NCI-H510A (cell line): ENCODE results near the gene GCHFR.

Source experiments
- DNase-seq: peaks from one replicate; lab custom pipeline; 2025; lab: John Stamatoyannopoulos, UW

GCHFR gene

DNA sequence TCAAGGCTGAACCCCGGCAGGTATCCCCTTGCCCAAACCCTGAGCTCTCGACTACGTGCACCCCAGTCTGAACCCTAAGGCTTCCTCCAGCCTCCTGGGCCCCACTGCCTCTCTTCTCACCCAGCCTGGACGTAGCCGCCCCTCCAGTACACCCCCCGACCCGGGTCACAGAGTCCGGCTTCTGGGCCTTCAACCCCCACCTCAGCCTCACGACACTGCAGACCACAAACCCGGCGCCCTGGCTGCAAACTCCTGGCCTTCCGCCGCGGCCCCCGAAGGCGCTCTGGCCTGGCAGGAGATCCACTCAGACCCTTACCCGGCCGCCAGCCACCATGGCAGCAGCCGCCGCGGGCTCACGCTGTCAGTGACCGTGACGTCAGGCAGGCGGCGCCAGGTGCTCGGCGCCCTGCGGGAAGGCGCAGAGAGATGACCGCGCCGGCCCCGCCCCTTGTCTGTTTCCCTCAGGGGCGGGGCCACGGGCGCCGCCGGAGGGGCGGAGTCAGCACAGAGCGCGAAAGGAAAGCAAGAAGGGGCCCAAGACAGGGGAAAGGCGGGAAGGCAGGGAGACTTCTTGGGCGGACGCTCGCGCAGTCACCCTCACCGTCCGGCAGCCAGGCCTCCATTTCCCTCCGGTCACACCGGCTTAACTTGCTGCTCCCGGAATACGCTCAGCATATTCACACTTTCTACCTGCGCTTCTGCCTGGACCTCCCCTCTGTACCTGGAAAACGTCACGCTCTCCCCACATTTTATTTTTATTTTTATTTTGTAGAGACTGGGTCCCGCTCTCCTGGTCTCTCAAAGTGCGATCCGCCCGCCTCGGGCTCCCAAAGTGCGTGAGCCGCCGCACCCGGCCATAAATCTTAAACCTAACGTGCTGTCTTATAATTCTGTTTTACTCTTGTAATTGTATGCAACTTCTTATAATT lies 8.7 kb upstream of the GCHFR start, which contains the start of gene RMDN3:
Gene RMDN3, minus strand, starts transcription at position 372 of the 929 bp plus-strand sequence. CDS start 471 bp downstream, outside the sequence.
- peak; percentile 78 for DNase-seq

DNA sequence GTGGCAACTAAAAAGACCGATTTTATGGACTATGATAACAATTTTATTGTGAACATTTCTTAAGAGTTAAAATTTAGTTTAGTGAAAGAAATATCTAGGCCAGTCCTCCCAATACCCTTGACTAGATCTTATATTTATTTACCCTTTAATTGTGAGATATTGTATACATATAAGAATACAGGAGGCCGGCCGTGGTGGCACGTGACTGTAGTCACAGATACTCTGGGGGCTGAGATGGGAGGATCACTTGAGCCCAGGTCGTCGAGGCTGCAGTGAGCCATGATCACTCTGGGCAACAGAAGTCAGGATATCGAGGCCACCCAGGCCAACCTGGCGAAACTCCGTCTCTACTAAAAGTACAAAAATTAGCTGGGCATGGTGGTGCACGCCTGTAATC lies 8.1 kb upstream of the GCHFR start:
- no peak for DNase-seq

DNA sequence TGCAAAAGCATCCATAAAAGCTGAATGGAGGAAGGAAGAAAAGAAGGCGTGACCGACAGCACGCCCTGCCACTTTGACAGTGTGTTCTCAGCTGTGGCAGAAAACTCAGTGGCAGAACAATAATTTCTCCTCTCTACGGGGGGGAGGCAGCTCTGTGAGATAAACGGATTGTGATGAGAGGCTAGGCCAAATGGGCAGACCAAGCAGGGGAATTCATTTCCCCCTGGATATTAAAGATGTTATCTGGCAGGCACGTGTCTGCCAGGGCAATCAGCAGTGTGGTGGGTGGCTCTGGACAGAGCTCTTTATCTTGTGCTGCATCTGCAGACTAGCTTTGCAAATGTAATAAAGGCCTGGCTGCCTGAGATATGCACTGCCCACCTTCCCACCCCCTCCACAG lies 6.9 kb upstream of the GCHFR start:
- no peak for DNase-seq

DNA sequence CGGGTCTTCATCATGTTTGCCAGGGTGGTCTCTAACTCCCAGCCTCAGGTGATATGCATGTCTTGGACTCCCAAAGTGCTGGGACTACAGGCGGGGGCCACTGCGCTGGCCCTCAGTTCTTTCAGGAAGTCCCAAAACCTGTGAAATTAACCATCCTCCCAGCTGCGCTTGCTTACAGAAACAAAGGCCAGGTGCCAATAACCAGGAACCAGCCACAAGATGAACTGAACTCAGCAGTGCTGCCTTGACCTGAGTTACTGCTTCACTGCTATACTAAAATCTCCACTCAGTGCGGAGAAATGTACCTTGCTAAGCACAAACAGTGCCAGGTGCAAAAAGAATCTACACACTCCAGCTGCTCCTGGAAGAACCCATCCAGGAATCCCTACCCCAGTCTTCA lies 3.9 kb upstream of the GCHFR start:
- no peak for DNase-seq

DNA sequence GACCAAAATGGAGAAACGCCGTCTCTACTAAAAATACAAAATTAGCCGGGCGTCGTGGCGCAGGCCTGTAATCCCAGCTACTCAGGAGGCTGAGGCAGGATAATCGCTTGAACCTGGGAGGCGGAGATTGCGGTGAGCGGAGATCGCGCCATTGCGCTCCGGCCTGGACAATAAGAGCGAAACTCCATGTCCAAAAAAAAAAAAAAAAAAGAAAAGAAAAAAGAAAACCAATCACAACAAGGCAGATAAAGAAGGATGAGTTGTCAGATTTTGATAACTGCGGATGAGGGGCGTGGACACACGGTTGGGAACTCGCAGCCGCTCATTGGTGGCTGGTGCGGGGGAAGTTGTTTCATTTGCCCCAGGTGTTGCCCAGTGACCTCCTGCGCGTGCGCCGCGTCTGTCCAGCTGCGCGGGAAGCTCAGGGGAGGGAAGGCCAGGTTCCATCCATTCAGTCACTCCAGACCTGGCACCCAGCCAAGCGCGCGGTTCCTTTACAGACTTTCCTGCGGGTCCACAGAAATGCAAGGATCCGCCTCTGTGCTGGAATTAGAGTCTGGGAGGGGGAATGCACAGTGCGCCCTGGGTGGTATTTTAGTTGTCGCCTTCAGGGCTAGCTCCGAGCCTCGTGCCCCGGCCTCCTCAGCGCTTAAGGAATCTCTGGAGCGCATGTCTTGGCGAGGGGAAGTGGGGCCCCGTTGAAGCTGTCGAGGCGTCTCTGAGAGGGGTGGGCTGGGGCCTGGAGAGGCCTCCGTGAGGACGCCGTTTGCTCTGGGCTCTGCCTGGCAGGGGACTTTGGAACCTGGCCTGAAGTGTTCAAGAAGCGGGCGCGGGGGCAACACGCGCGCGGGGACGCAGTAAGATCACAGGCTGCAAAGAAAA lies 708 bp upstream of the GCHFR start:
- peak; percentile 67 for DNase-seq

DNA sequence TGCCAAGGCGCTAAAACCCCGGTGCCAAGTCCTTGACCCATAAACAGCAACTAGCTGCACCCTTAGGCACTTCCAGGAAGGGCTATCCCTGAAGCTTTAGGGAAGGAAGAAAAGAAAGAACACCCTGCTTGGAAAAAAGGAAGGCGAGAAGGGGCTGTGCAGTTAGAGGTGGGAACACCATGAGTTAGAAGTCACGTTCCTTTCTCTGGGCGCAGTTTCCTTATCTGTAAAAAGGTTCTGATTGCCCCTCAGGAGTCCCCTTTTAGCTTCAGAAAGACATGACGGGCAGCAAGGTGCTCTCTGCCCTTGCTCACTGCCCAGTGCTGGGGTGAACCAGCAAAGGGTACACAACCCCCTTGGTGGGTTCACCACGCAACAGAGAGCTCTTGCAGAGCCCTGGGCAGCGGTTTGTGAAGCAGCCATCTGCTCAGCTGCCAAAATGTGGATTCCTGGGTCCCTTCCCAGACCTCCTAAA lies 798 bp downstream of the GCHFR start:
- DNase-seq: no peak

DNA sequence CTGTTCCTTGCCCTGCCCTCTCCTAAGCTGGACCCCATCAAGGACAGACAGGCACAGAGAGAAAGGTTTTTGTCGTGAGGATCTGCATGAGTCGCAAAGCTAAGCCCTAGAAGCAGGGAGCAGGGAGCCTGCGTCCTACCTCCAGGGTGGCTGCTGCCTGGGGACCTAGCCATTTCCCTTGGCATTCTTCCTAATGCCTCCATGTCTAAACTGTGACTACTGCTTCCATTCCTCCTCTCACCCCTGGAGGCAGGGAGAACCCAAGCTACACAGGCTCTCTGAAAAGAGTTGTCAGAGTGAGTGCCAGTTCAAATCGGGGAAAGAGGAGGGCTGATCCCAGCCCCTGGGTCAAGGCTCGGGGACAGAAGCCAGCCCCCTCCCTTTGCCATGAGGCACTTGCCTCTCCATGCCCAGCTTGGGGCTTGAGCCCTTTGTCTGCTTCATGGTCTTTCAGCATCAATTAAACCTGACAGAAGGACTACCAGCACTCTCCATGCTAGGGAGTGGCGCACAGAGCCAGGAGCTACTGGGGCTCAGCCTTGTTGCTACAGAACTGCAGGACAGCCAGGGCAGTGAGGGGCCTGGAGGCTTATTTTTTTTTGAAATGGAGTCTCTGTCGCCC lies 2.4 kb downstream of the GCHFR start:
- no peak for DNase-seq

DNA sequence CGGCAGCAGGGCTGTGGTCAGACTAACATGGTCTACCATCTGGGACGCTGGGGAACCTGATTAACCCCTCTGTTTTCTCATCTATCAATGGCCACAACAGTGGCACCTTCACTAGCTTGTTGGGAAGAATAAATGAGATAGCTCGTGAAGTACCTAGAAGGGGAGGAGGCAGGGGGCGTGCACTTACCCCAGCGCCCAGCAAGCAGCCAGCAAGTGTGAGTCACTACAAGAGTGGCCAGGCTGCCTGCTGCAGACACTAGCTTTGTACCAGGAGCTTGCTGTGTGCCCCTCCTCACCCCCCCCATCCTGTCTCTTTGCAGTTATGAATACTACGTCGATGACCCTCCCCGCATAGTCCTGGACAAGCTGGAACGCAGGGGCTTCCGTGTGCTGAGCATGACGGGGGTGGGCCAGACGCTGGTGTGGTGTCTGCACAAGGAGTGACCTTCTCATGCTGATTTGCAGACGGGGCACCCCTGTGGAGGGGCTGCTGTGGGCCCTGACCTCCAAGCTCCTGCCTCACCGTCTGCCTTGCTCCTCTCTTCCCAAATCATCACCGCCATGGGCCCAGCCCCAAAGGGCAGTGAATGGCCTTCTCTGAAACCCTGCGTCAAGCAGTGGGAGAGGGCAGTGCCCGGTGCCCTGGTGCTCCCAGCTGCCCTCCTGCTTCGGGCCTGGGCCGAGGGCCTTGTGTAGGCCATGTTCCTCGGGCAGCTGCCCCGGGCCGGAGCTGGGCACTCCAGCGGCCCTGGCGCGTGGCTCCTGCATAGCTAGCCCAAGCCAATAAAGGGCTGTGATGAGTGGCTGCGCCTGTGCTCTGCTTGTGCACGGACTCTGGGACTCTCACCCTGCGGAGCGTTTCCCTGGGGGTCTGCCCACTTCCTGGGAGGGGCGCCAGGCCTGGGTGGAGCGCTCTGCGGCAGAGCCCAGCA lies 3.3 kb downstream of the GCHFR start:
- DNase-seq: no peak

DNA sequence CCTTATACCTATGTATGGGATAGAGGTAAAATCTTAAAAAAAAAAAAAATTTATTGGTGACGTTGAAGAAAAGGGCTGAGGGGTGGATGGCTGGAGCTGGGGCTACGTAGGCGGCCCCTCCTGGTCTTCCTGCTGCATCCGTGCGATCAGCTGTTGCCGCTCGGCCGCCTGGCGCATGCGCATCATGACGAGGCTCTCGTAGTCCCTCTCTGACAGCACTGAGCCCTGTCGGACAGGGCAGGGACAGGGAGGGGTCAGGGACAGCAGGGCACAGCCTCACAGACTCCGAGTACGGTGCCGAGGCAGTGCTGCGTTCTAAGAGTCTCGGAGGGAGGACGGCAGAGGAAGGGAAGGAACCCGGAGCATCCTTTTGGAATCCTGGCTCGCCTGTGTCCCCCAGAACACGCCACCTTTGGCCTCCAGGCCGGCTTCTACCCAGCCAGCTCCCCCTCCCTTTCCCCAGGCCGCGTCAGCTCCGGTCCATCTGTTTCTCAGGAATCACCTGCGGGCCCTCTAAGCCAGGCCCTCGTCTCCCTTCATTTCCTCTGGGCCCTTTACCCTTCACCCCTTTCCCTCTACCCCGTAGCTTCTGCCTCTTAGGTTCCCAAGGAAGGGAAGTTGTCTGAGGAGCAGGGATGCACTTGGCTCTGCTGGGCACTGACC lies 4.1 kb downstream of the GCHFR start:
- no peak for DNase-seq

DNA sequence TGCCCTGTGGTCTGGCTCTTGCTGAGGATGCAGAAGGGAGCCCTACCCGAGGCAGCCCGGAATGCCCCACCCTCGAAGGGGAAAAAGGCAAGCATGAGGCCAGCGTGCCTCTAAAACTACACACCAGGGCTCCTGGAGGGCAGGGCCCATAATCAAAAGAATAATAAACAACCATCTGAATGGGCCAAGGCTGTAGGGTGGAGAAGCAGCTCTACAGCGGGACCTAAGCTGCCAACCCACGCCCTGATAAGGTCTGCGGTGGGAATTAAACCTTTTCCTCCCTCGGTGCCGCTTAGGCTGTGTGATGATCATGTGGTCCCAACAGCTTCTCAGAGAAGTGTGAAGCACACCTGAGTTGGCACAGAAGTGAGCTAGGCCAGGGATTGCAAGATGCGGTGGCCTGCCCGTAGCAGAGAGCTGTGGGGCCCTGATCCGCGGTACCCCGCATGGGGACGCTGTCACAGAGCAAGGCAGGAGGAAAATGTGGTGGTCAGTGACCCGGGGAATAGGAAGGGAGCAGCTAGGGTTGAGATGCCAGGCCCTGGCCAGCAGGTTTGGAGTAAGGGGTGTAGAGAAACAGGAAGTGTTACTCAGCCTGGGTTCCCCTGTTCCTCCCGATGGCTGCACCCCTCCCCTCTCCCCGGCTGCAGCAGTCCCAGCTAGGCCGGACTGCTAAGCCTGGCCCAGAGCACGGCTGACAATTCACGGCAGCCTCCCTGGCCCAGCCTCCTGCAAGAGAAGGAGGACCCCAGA lies 4.8 kb downstream of the GCHFR start:
- no peak for DNase-seq

DNA sequence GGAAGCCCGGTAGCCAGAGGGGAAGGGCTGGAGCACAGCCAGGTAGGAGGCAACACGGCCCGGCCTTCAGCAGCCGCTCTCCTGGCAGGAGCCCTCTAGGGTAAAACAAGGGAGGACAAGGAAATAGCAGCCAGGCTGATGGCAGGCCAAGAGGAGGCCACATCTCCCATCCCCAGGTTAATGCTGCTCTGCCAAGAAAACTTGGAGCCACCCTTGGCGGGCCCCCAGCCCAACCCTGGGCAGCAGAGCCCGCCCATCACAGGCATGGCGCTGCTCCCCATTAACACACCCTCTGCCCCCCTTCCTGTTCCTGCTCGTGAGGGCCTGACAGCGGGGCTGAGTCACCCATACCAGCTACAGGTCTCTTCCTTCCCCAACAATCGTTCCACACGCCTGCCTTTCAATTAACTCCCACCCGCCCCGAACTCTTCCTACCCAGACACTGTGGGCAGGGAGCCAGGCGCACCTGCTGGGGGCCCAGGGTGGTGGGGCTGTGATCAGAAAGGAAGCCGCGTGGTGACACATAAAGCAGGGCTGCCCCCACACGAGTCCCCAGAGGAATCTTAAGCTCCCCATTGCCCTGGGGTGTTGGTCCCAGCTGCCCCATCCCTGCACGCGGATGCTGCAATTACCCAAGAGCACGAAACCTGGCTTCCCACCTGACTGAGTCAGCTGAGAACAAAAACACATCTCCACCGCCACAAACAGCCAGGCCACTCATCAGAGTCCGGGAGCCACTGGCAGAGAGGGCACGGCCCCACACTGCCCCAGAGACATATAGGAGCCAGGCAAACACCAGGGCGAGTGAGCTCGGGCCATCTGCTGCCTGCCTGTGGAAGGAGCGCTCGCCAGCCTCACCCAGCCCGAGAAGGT lies 5.6 kb downstream of the GCHFR start, which contains the start of gene C15orf62:
Gene C15orf62, plus strand, starts transcription at position 707 of the 873 bp plus-strand sequence. CDS start 516 bp downstream, outside the sequence.
- no peak for DNase-seq

DNA sequence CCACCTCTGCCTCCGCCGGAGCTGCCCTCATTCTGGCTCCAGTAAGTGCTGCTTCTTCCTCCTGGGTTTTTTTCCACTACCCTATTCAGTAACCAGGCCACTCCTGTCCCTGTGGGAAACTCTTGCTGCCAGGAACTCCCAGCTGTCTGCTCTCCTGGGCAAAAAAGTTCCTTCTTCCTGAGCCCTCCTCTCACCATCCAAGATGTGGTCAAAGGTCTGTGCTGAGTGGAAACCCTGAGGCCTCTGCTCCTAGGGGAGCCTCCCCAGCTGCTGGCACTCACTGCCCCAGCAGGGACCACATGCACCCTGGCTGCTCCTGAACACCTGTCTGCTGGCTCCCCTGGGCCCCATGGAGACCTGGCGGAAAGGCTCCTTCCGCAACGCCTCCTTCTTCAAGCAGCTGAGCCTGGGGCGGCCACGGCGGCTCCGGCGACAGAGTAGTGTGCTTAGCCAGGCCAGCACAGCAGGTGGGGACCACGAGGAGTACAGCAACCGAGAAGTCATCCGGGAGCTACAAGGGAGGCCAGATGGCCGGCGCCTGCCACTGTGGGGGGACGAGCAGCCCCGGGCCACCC lies 6.4 kb downstream of the GCHFR start:
- no peak for DNase-seq

DNA sequence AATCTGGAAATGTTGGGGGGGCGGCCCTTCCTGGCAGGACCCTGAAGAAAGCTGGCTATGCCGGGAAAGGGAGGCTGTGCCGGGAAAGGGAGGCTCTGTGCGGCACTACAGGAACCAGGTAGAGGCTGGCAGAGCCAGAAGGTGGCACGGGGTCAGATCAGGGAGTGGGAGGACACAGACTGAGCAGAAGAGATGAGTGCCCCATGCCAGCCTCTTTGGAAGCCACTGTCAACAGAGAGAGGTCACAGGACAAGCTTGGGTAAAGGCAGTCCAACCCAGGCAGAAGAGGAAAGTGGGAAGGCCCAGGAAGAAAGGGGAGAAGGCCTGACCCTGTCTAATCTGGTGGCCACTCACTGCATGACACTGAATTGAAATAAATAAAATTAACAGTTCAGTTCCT lies 7.4 kb downstream of the GCHFR start:
- DNase-seq: no peak

DNA sequence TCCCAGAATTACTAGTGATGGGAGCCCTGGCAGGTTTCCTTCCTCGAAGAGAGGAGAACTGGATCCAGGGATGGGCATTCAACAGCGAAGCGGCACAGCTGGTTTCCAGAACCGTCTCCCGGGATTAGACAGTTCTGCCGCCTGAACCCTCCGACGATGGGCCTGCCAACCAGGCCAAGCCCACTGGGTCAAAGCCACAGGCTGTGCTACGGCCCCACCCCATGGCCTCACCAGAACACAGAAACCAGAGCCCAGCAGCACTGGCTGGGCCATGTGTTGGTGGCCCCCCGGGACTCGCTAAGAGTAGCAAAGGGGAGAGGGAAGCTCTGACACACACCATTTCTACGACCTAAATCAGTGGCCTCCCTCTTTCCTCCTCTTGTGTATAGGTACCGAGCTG lies 8.1 kb downstream of the GCHFR start:
- DNase-seq: no peak

DNA sequence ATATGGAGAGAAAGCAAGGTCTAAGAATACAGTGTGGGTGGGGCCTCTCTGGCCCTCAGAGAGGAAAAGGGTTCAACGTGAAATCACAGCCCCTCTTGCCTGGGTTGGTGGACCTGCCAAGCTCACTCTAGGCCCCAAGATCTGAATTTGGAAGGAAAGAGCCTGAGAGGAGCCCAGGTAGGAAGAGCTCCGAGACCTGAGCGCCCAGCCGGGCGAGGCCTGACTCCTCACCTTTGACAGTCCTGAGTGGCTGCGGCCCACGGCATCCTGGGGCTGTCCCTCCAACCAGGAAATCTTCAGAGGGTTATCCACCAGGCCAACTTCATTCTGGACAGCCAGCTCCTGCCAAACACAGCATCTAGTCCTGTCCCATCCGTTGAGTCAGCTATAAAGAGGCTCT lies 9.6 kb downstream of the GCHFR start:
- no peak for DNase-seq

DNA sequence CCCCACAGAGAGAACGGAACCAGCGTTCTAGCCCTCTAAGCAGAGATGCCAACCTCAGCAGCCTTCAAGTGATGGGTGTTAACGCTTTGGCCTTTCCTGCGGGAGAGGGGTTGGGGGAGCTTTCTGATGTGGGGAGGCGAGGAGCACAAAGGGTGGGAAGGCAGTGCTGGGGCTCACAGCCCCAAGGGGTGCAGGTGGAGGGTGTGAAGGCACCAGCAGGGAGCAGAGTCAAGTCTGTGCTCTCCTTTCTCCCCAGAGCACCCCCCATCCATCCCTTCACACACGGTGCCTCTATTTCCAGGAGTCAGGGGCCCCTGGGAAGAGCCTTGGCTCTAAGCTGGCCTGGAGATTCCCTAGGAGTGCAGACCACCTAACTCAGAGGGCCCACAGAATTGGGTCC lies 10.0 kb downstream of the GCHFR start:
- no peak for DNase-seq

DNA sequence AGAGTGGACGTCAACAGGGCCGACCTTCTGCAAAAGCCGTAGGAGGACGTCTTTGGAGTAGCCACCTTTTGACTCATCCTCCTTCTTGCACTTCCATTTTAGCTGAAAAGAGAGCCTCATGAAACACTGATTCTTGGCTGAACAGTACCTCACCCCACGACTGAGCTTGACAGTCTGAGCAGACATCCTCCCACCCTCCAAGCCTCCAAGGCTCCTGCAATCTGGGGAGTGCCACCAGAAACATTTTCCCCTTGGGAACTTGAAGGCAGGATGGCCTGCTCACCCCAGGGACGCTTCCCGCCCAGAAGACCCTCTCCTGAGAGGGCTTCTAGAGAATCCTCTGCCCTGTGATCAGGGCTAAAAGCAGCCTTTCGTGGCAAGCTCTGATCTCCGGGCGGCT lies 11.1 kb downstream of the GCHFR start:
- DNase-seq: no peak
